SK-N-SH (cell line): Measurements from ENCODE around the gene ESPNL. TPM values are rescaled to one million over a fixed set of nuclear protein-coding genes. Genes with fewer than 3 reads are reported as not detected.
A peak's percentile ranks its signal among the peaks of the same experiment; 100 is the strongest.

Source experiments
- CTCF ChIA-PET: fragments of 300-600, 350-600 bp; formaldehyde crosslinking; extraction: SDS; loops from one replicate; lab custom pipeline; 2021; lab: Yijun Ruan, JAX
- POLR2A ChIA-PET: fragments of 350-600 bp; sonication (Branson Sonifier 250); formaldehyde crosslinking; extraction: SDS; loops from one replicate; lab custom pipeline; 2020; ENCODE audit warnings: antibody characterized with exemption, inconsistent platforms; lab: Yijun Ruan, JAX
- DNase-seq: peaks from one replicate; pipeline ENCODE4 v3.0.0; 2012
- H2AFZ ChIP-seq: fragments of 200-600 bp; sonication (generic); 2 replicates; pipeline ENCODE4 v1.8.1; 2016; ENCODE audit warnings: antibody characterized with exemption, mild to moderate bottlenecking, low read depth
- H3F3A ChIP-seq: fragments of 200-600 bp; sonication (generic); replicated peaks from 2 replicates; pipeline ENCODE3; 2016; ENCODE audit warnings: antibody characterized with exemption, mild to moderate bottlenecking; ENCODE audit not compliant: insufficient read depth
- H3K27ac ChIP-seq, 2 experiments: fragments of 200-500 bp in 1 of 2; fragments of 200-600 bp in 1 of 2; sonication (Bioruptor generic) in 1 of 2; sonication (generic), shearing (Covaris generic) in 1 of 2; 2 replicates each; pipeline versions ENCODE4 v1.5.1 to v1.6.1; 2014 to 2016; ENCODE audit warnings: low read depth in 2 of 2, inconsistent platforms in 1 of 2, low read length in 1 of 2, mild to moderate bottlenecking in 1 of 2, mixed read lengths in 1 of 2
- H3K27me3 ChIP-seq: fragments of 200-600 bp; sonication (generic), shearing (Covaris generic); 2 replicates; pipeline ENCODE4 v1.6.1; 2016; ENCODE audit warnings: mixed run types; ENCODE audit not compliant: insufficient read depth
- H3K36me3 ChIP-seq, 2 experiments: fragments of 200-500 bp in 1 of 2; fragments of 200-600 bp in 1 of 2; sonication (Bioruptor generic) in 1 of 2; sonication (generic) in 1 of 2; replicated peaks in 1 of 2; 2 replicates each; pipeline versions ENCODE3 to v1.5.1; 2014 to 2016; ENCODE audit warnings: low read length in 1 of 2, mild to moderate bottlenecking in 1 of 2; ENCODE audit not compliant: insufficient read depth in 2 of 2, control insufficient read depth in 1 of 2
- H3K4me1 ChIP-seq, 2 experiments: fragments of 200-500 bp in 1 of 2; fragments of 200-600 bp in 1 of 2; sonication (Bioruptor generic) in 1 of 2; sonication (generic), shearing (Covaris generic) in 1 of 2; 2 replicates each; pipeline versions ENCODE4 v1.5.1 to v1.6.1; 2014 to 2016; ENCODE audit warnings: low read depth in 1 of 2, low read length in 1 of 2, mixed run types in 1 of 2; ENCODE audit not compliant: insufficient read depth in 2 of 2, control insufficient read depth in 1 of 2
- H3K4me2 ChIP-seq: fragments of 200-600 bp; sonication (generic), shearing (Covaris generic); 2 replicates; pipeline ENCODE4 v1.6.1; 2017; ENCODE audit warnings: mixed run types
- H3K4me3 ChIP-seq, 2 experiments: fragments of 200-500 bp in 1 of 2; fragments of 200-600 bp in 1 of 2; sonication (Bioruptor generic) in 1 of 2; sonication (generic), shearing (Covaris generic) in 1 of 2; 2 replicates each; pipeline versions ENCODE4 v1.5.1 to v1.8.1; 2014 to 2016; ENCODE audit warnings: low read depth in 2 of 2, inconsistent platforms in 1 of 2, low read length in 1 of 2, mild to moderate bottlenecking in 1 of 2, mixed read lengths in 1 of 2, moderate library complexity in 1 of 2
- H3K79me2 ChIP-seq: fragments of 200-600 bp; sonication (generic); 2 replicates; pipeline ENCODE4 v1.8.1; 2017; ENCODE audit warnings: mild to moderate bottlenecking; ENCODE audit not compliant: insufficient read depth
- H3K9ac ChIP-seq: fragments of 200-600 bp; sonication (generic); 2 replicates; pipeline ENCODE4 v1.6.1; 2017; ENCODE audit warnings: mixed run types
- H3K9me2 ChIP-seq: fragments of 200-600 bp; sonication (generic); 2 replicates; pipeline ENCODE4 v1.6.1; 2017; ENCODE audit warnings: mixed run types
- H3K9me3 ChIP-seq: fragments of 200-600 bp; sonication (generic); 2 replicates; pipeline ENCODE4 v1.6.1; 2017; ENCODE audit warnings: mixed run types, mild to moderate bottlenecking, moderate library complexity
- H4K20me1 ChIP-seq: fragments of 200-600 bp; sonication (generic); 2 replicates; pipeline ENCODE4 v1.6.1; 2017; ENCODE audit warnings: mild to moderate bottlenecking, mixed run types; ENCODE audit not compliant: insufficient read depth
- CHD2 ChIP-seq: fragments of 150-350 bp; IDR thresholded peaks from 2 replicates; pipeline ENCODE4 v1.6.1; 2018; ENCODE audit warnings: low read length; ENCODE audit not compliant: partially characterized antibody
- FOXJ3 ChIP-seq: sonication (generic); formaldehyde crosslinking; IDR thresholded peaks from 2 replicates; pipeline ENCODE4 v1.5.1; 2020; ENCODE audit warnings: mild to moderate bottlenecking, missing genetic modification reagents
- GATA2 ChIP-seq: sonication (generic); formaldehyde crosslinking; IDR thresholded peaks from 2 replicates; pipeline ENCODE4 v1.5.0; 2020; ENCODE audit warnings: mild to moderate bottlenecking, missing genetic modification reagents
- MXI1 ChIP-seq: IDR thresholded peaks from 2 replicates; pipeline ENCODE4 v1.6.1; 2012; ENCODE audit warnings: mild to moderate bottlenecking, low read depth, low read length, improper control_type of control experiment
- NFIC ChIP-seq: IDR thresholded peaks from 2 replicates; pipeline ENCODE4 v1.4.0; 2012; ENCODE audit warnings: borderline replicate concordance
- NRF1 ChIP-seq: IDR thresholded peaks from 2 replicates; pipeline ENCODE4 v1.6.1; 2012; ENCODE audit warnings: low read depth, mild to moderate bottlenecking, low read length
- RCOR1 ChIP-seq: fragments of 150-350 bp; IDR thresholded peaks from 2 replicates; pipeline ENCODE4 v1.6.1; 2017; ENCODE audit warnings: antibody characterized with exemption, low read length
- RXRA ChIP-seq: IDR thresholded peaks from 2 replicates; pipeline ENCODE4 v1.4.0; 2012; ENCODE audit warnings: low read depth, mild to moderate bottlenecking, borderline replicate concordance
- TAF1 ChIP-seq: IDR thresholded peaks from 2 replicates; pipeline ENCODE4 v1.6.1; 2012; ENCODE audit warnings: low read depth, mild to moderate bottlenecking, low read length, moderate library complexity, borderline replicate concordance
- TCF12 ChIP-seq: IDR thresholded peaks from 2 replicates; pipeline ENCODE4 v1.4.0; 2012
- TEAD4 ChIP-seq: IDR thresholded peaks from 2 replicates; pipeline ENCODE4 v1.4.0; 2012; ENCODE audit warnings: mild to moderate bottlenecking, borderline replicate concordance; ENCODE audit not compliant: insufficient read depth
- YY1 ChIP-seq: IDR thresholded peaks from 2 replicates; pipeline ENCODE4 v1.4.0; 2012; ENCODE audit warnings: low read depth, mild to moderate bottlenecking
- WGBS: methylation state at CpG from one replicate; pipeline ENCODE4 v1.1.6; 2017; ENCODE audit warnings: low lambda C conversion rate; 5-methylcytosine and 5-hydroxymethylcytosine counted together
- polyA plus RNA-seq, 3 experiments: library from polyadenylated mRNA; depleted of rRNA; stranded (reverse); fragments of >200 nt; gene quantifications; 2 replicates each; pipeline ENCODE4 v1.2.3, GENCODE V29; 2012
- TF ChIP-seq, protein P1 (sequence below): fragments of 150-350 bp; IDR thresholded peaks from 2 replicates; pipeline ENCODE4 v1.6.1; 2017; ENCODE audit warnings: antibody characterized with exemption, low read length, low read depth, borderline replicate concordance
- TF ChIP-seq, protein P2 (sequence below): IDR thresholded peaks from 2 replicates; pipeline ENCODE4; 2012
- TF ChIP-seq, protein P3 (sequence below): fragments of 150-350 bp; IDR thresholded peaks from 2 replicates; pipeline ENCODE4 v1.6.1; 2016; ENCODE audit warnings: mild to moderate bottlenecking, low read depth, low read length
- TF ChIP-seq, protein P4 (sequence below): IDR thresholded peaks from 2 replicates; pipeline ENCODE4 v1.6.1; 2012; ENCODE audit warnings: mild to moderate bottlenecking, low read depth, low read length, moderate library complexity
- TF ChIP-seq, protein P5 (sequence below): fragments of 200-600 bp; sonication (generic); IDR thresholded peaks from 2 replicates; pipeline ENCODE4 v1.6.1; 2017; ENCODE audit warnings: antibody characterized with exemption, mild to moderate bottlenecking, moderate library complexity
- TF ChIP-seq, protein P6 (sequence below): IDR thresholded peaks from 2 replicates; pipeline ENCODE4 v1.4.0; 2012; ENCODE audit warnings: low read depth, borderline replicate concordance

Gene ESPNL
- polyA plus RNA-seq, 1 of the 3 experiments (the other 2 are of a cell fraction), result 0.05 TPM

DNA sequence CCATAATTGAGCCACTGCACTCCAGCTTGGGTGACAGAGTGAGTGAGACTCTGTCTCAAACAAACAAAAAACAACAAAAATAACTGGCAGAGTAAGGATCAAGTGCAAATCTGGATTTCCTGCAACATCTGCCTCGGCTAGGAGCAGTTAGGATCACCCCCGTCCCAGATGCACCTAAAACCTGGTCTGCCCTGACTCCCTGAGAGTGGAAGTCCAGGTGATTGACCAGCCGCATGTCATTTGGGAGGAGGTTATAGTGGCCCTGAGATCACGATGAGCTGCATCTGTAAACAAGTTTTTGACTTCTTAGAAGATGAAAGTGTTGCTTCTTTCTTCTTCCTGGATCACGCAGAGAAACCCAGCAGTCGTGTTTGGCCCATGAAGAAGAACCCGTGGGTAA is 5.0 kb upstream of the ESPNL start:
- no peaks in the 10 kb centered on the region for H3K9me3 ChIP-seq
- no peak for DNase-seq
- ChIA-PET POLR2A (no interaction called here), CTCF (no interaction called here)
- no peaks in the 10 kb centered on the region for H3K36me3 ChIP-seq
- no peak overlapping the region for H3K4me2 ChIP-seq
- no peak for TF ChIP-seq YY1
- TF ChIP-seq, protein P1, sequence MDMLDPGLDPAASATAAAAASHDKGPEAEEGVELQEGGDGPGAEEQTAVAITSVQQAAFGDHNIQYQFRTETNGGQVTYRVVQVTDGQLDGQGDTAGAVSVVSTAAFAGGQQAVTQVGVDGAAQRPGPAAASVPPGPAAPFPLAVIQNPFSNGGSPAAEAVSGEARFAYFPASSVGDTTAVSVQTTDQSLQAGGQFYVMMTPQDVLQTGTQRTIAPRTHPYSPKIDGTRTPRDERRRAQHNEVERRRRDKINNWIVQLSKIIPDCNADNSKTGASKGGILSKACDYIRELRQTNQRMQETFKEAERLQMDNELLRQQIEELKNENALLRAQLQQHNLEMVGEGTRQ, result no peak
- no peak for TF ChIP-seq RXRA
- no peak for TF ChIP-seq TAF1
- TF ChIP-seq TCF12, result no peak
- no peak for TF ChIP-seq GATA2 (CRISPR knock-in tag)
- no peaks in the 10 kb centered on the region for H3F3A ChIP-seq
- H3K4me3 ChIP-seq, result no peak overlapping the region
- H3K27me3 ChIP-seq, result no peaks in the 10 kb centered on the region
- no peak overlapping the region for H2AFZ ChIP-seq
- no peaks in the 10 kb centered on the region for H4K20me1 ChIP-seq
- peaks cover 3% of the 10 kb centered on the region in 2 experiments; a peak in 2 of 4 replicates for H3K4me1 ChIP-seq
- no peak overlapping the region for H3K27ac ChIP-seq
- H3K9ac ChIP-seq, result no peak overlapping the region
- H3K9me2 ChIP-seq, result no peaks in the 10 kb centered on the region
- 81% methylated on average over 7 of the region's 7 CpGs for WGBS
- H3K79me2 ChIP-seq, result no peaks in the 10 kb centered on the region

DNA sequence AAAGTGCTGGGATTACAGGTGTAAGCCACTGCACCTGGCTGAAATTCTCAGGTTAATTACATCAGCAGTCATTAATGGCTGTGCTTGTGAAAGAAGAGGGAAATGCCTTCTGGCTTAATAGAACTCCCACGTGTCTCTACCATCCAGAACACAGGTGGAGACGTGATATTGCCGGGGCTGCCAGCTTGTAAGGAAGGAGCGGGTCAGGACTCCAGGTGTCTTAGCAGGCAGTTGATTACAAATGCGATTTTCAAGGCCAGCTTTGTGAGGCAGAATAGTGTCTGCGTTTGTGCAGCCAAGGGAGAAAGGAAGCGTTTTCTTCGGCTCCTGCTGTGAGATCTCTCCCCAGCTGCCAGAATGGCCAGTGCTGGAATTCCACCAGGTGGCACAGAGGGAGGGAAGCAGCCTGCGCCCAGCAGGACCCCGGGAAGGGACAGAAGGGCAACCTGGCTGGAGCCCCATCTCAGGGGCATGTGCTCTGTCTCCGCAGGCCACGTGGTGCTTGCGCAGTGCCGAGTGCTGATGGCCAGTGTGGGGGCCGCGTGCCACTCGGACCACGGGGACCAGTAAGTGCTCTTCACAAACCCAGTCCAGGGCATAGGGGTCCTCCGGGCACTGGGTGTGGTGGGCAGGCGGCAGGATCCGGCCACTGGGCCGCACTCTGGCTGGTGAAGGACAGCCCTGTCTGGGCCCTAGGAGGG is 3.7 kb upstream of the ESPNL start:
- H3K4me2 ChIP-seq, result no peak overlapping the region
- POLR2A ChIA-PET, result no interaction called here
- H3K9me2 ChIP-seq, result no peaks in the 10 kb centered on the region
- CTCF ChIA-PET, result interaction anchor here (0.7 kb wide), 1 partner anchor 38 kb away, joined by 3 read pairs; no protein-coding TSS in a partner anchor
- H4K20me1 ChIP-seq, result no peaks in the 10 kb centered on the region
- no peaks in the 10 kb centered on the region for H3K79me2 ChIP-seq
- WGBS, result 94% methylated on average over 20 of the region's 22 CpGs
- H3F3A ChIP-seq, result no peaks in the 10 kb centered on the region
- H3K4me3 ChIP-seq, result no peak overlapping the region
- H3K27me3 ChIP-seq, result no peaks in the 10 kb centered on the region
- no peaks in the 10 kb centered on the region for H3K36me3 ChIP-seq
- peak; percentile 27 for DNase-seq
- peaks cover 3 to 7% of the 10 kb centered on the region in 2 experiments; a peak in 2 of 4 replicates for H3K4me1 ChIP-seq
- no peaks in the 10 kb centered on the region for H3K9me3 ChIP-seq
- no peak overlapping the region; a peak in 1 of 4 replicates for H3K27ac ChIP-seq
- H2AFZ ChIP-seq, result no peak overlapping the region
- H3K9ac ChIP-seq, result no peak overlapping the region
- TF ChIP-seq, protein P2, sequence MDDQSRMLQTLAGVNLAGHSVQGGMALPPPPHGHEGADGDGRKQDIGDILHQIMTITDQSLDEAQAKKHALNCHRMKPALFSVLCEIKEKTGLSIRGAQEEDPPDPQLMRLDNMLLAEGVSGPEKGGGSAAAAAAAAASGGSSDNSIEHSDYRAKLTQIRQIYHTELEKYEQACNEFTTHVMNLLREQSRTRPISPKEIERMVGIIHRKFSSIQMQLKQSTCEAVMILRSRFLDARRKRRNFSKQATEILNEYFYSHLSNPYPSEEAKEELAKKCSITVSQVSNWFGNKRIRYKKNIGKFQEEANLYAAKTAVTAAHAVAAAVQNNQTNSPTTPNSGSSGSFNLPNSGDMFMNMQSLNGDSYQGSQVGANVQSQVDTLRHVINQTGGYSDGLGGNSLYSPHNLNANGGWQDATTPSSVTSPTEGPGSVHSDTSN, result no peak
- TF ChIP-seq NFIC (no peak), TEAD4 (no peak), RCOR1 (no peak), NRF1 (no peak), FOXJ3 (no peak), CHD2 (no peak), MXI1 (no peak)
- TF ChIP-seq, protein P3, sequence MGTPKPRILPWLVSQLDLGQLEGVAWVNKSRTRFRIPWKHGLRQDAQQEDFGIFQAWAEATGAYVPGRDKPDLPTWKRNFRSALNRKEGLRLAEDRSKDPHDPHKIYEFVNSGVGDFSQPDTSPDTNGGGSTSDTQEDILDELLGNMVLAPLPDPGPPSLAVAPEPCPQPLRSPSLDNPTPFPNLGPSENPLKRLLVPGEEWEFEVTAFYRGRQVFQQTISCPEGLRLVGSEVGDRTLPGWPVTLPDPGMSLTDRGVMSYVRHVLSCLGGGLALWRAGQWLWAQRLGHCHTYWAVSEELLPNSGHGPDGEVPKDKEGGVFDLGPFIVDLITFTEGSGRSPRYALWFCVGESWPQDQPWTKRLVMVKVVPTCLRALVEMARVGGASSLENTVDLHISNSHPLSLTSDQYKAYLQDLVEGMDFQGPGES, result no peak
- TF ChIP-seq, protein P4, sequence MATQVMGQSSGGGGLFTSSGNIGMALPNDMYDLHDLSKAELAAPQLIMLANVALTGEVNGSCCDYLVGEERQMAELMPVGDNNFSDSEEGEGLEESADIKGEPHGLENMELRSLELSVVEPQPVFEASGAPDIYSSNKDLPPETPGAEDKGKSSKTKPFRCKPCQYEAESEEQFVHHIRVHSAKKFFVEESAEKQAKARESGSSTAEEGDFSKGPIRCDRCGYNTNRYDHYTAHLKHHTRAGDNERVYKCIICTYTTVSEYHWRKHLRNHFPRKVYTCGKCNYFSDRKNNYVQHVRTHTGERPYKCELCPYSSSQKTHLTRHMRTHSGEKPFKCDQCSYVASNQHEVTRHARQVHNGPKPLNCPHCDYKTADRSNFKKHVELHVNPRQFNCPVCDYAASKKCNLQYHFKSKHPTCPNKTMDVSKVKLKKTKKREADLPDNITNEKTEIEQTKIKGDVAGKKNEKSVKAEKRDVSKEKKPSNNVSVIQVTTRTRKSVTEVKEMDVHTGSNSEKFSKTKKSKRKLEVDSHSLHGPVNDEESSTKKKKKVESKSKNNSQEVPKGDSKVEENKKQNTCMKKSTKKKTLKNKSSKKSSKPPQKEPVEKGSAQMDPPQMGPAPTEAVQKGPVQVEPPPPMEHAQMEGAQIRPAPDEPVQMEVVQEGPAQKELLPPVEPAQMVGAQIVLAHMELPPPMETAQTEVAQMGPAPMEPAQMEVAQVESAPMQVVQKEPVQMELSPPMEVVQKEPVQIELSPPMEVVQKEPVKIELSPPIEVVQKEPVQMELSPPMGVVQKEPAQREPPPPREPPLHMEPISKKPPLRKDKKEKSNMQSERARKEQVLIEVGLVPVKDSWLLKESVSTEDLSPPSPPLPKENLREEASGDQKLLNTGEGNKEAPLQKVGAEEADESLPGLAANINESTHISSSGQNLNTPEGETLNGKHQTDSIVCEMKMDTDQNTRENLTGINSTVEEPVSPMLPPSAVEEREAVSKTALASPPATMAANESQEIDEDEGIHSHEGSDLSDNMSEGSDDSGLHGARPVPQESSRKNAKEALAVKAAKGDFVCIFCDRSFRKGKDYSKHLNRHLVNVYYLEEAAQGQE, result no peak
- TF ChIP-seq, protein P5, sequence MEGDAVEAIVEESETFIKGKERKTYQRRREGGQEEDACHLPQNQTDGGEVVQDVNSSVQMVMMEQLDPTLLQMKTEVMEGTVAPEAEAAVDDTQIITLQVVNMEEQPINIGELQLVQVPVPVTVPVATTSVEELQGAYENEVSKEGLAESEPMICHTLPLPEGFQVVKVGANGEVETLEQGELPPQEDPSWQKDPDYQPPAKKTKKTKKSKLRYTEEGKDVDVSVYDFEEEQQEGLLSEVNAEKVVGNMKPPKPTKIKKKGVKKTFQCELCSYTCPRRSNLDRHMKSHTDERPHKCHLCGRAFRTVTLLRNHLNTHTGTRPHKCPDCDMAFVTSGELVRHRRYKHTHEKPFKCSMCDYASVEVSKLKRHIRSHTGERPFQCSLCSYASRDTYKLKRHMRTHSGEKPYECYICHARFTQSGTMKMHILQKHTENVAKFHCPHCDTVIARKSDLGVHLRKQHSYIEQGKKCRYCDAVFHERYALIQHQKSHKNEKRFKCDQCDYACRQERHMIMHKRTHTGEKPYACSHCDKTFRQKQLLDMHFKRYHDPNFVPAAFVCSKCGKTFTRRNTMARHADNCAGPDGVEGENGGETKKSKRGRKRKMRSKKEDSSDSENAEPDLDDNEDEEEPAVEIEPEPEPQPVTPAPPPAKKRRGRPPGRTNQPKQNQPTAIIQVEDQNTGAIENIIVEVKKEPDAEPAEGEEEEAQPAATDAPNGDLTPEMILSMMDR, result no peak
- TF ChIP-seq, protein P6, sequence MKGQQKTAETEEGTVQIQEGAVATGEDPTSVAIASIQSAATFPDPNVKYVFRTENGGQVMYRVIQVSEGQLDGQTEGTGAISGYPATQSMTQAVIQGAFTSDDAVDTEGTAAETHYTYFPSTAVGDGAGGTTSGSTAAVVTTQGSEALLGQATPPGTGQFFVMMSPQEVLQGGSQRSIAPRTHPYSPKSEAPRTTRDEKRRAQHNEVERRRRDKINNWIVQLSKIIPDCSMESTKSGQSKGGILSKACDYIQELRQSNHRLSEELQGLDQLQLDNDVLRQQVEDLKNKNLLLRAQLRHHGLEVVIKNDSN, result no peak
